IMR-90 (cell line): ENCODE results near the gene ILDR2.

Source experiments
- BHLHE40 ChIP-seq: fragments of 150-350 bp; IDR thresholded peaks from 2 replicates; pipeline ENCODE4 v1.6.1; 2016; ENCODE audit warnings: mild to moderate bottlenecking, low read depth, low read length
- CEBPB ChIP-seq: IDR thresholded peaks from 2 replicates; pipeline ENCODE4 v1.6.1; 2012; ENCODE audit warnings: low read depth, low read length, improper control_type of control experiment
- CHD1 ChIP-seq: IDR thresholded peaks from 2 replicates; pipeline ENCODE4 v1.6.1; 2012; ENCODE audit warnings: low read depth, low read length, improper control_type of control experiment
- CTCF ChIP-seq: conservative IDR thresholded peaks from 2 replicates; pipeline ENCODE4 v1.5.1; 2012; ENCODE audit warnings: mild to moderate bottlenecking, low read depth, low read length, improper control_type of control experiment
- ELK1 ChIP-seq: fragments of 150-350 bp; IDR thresholded peaks from 2 replicates; pipeline ENCODE4 v1.6.1; 2016; ENCODE audit warnings: low read depth, mild to moderate bottlenecking, low read length, moderate library complexity, borderline replicate concordance
- MAFK ChIP-seq: IDR thresholded peaks from 2 replicates; pipeline ENCODE4 v1.6.1; 2012; ENCODE audit warnings: low read depth, low read length, improper control_type of control experiment
- MAZ ChIP-seq: IDR thresholded peaks from 2 replicates; pipeline ENCODE4 v1.6.1; 2012; ENCODE audit warnings: low read depth, mild to moderate bottlenecking, low read length, improper control_type of control experiment, moderate library complexity, borderline replicate concordance
- MXI1 ChIP-seq: IDR thresholded peaks from 2 replicates; pipeline ENCODE4 v1.6.1; 2012; ENCODE audit warnings: low read depth, mild to moderate bottlenecking, low read length, moderate library complexity, borderline replicate concordance
- NFE2L2 ChIP-seq: fragments of 150-350 bp; IDR thresholded peaks from 2 replicates; pipeline ENCODE4 v1.6.1; 2016; ENCODE audit warnings: low read depth, mild to moderate bottlenecking, low read length
- POLR2A ChIP-seq: IDR thresholded peaks from 2 replicates; pipeline ENCODE4 v1.6.1; 2012; ENCODE audit warnings: mild to moderate bottlenecking, low read depth, low read length
- RAD21 ChIP-seq: IDR thresholded peaks from 2 replicates; pipeline ENCODE4 v1.6.1; 2012; ENCODE audit warnings: low read length, improper control_type of control experiment
- RCOR1 ChIP-seq: IDR thresholded peaks from 2 replicates; pipeline ENCODE4 v1.6.1; 2012; ENCODE audit warnings: mild to moderate bottlenecking, low read length, improper control_type of control experiment; ENCODE audit not compliant: insufficient replicate concordance
- SMC3 ChIP-seq: fragments of 150-350 bp; IDR thresholded peaks from 2 replicates; pipeline ENCODE4 v1.6.1; 2016; ENCODE audit warnings: low read depth, mild to moderate bottlenecking, antibody characterized with exemption, low read length, moderate library complexity

- TF ChIP-seq CTCF (no peak), SMC3 (no peak), BHLHE40 (no peak), POLR2A (no peak), NFE2L2 (no peak), CEBPB (no peak), MXI1 (no peak), CHD1 (no peak), RAD21 (no peak), MAZ (no peak), ELK1 (no peak), RCOR1 (no peak), MAFK (no peak)
Measured at GRCh38 chr1:166870584-166870983, 104.8 kb downstream of the ILDR2 start.
